ENCODE measurements around the gene GARIN1A. TPM values are rescaled to one million over a fixed set of nuclear protein-coding genes. Genes with fewer than 3 reads are reported as not detected.

GARIN1A gene
- total RNA-seq, 2 donors from 2014 or later: 2.6 to 2.7 TPM

GRCh38 chr7:128708235-128708634 lies 36.1 kb downstream of the GARIN1A start:
- no peak overlapping the region for H3K4me3 Mint-ChIP-seq
- H3K27me3 Mint-ChIP-seq (ENCODE audit: low read depth): peaks cover 19% of the 10 kb centered on the region
- peaks cover 5% of the 10 kb centered on the region for H3K4me1 Mint-ChIP-seq (ENCODE audit: low read depth)
- no peaks in the 10 kb centered on the region for H3K9me3 Mint-ChIP-seq
- DNase-seq: no peak
- no peak for ATAC-seq (replicated peaks in 1 of 2)
- no peak overlapping the region for H3K27ac Mint-ChIP-seq
- H3K36me3 Mint-ChIP-seq (ENCODE audit: insufficient read depth in 2 of 2): no peaks in the 10 kb centered on the region

DNA sequence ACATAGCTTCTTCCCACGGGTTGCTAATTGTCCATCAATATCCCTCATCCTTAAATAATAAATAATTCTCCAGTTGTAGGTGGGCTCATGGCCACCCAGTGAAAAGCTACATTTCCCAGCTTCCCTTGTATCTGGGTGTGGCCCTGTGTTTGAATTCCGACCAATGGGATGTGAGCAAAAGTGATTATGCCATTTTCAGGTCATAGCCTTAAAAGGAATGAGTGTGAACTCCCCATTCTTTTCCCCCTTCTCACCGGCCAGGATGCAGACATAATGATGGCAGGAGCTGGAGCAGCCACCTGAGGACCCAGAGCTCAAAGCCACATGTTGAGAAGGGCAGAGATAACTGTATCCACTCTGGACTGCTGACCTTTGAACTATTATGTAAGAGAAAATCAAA lies 36.7 kb downstream of the GARIN1A start:
- Mint-ChIP-seq H3K9me3 (no peaks in the 10 kb centered on the region), H3K4me3 (no peak overlapping the region), H3K27ac (no peak overlapping the region), H3K36me3 (ENCODE audit: insufficient read depth in 2 of 2) (no peaks in the 10 kb centered on the region), H3K4me1 (ENCODE audit: low read depth) (peaks cover 5% of the 10 kb centered on the region), H3K27me3 (ENCODE audit: low read depth) (peaks cover 25% of the 10 kb centered on the region)
- DNase-seq (no peak), ATAC-seq (replicated peaks in 1 of 2) (no peak)

DNA sequence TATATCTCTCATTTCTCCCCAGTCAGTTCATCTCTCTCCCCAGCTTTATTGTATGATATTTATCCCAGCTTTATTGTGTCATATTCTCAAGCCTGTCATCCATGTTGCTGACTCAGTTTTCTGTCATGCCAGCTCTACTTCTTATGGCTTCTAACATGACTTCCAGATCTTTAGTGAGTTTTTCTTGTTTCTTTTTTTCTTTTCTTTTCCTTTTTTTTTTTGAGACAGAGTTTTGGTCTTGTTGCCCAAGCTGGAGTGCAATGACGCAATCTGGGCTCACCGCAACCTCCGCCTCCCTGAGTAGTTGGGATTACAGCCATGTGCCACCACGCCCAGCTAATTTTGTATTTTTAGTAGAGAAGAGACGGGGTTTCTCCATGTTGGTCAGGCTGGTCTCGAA lies 38.4 kb downstream of the GARIN1A start:
- H3K27me3 Mint-ChIP-seq (ENCODE audit: low read depth): peaks cover 36% of the 10 kb centered on the region
- DNase-seq: no peak

DNA sequence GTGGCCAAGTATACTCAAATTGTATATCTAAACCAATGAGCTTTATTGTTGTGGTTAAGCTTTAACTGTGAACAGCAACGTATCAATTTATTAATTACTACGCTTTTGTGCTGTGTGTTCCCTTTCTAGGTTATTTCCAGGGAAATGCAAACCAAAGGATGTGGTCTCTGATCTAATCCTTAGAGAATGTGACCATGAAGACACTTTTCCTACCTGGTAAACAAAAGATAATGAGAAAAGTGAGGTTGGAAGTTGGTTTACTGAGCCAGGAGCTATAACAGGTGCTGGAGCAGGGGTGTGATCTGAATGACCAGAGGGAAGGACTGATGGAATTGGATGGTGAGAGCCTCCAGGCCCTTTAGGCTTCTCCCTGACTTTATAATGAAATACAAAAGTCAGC lies 41.7 kb downstream of the GARIN1A start:
- H3K36me3 Mint-ChIP-seq (ENCODE audit: insufficient read depth in 2 of 2): no peaks in the 10 kb centered on the region
- H3K9me3 Mint-ChIP-seq: no peaks in the 10 kb centered on the region
- H3K27me3 Mint-ChIP-seq (ENCODE audit: low read depth): peaks cover 48% of the 10 kb centered on the region
- no peaks in the 10 kb centered on the region for H3K4me1 Mint-ChIP-seq (ENCODE audit: low read depth)
- DNase-seq (no peak), ATAC-seq (replicated peaks in 1 of 2) (no peak)
- H3K27ac Mint-ChIP-seq: no peak overlapping the region
- H3K4me3 Mint-ChIP-seq: no peak overlapping the region

More for the DNA sequence above, 38.4 kb downstream of the GARIN1A start:
- Mint-ChIP-seq H3K27ac (no peak overlapping the region), H3K4me1 (ENCODE audit: low read depth) (peaks cover 5% of the 10 kb centered on the region), H3K4me3 (no peak overlapping the region), H3K36me3 (ENCODE audit: insufficient read depth in 2 of 2) (no peaks in the 10 kb centered on the region), H3K9me3 (no peaks in the 10 kb centered on the region)
- no peak for ATAC-seq (replicated peaks in 1 of 2)

GRCh38 chr7:128714701-128715495 lies 42.8 kb downstream of the GARIN1A start:
- DNase-seq: no peak
- H3K9me3 Mint-ChIP-seq: no peaks in the 10 kb centered on the region
- H3K4me1 Mint-ChIP-seq (ENCODE audit: low read depth): peaks cover 5% of the 10 kb centered on the region
- H3K27ac Mint-ChIP-seq: no peak overlapping the region
- H3K36me3 Mint-ChIP-seq (ENCODE audit: insufficient read depth in 2 of 2): no peaks in the 10 kb centered on the region
- peaks cover 41% of the 10 kb centered on the region for H3K27me3 Mint-ChIP-seq (ENCODE audit: low read depth)
- no peak overlapping the region for H3K4me3 Mint-ChIP-seq
- no peak for ATAC-seq (replicated peaks in 1 of 2)

DNA sequence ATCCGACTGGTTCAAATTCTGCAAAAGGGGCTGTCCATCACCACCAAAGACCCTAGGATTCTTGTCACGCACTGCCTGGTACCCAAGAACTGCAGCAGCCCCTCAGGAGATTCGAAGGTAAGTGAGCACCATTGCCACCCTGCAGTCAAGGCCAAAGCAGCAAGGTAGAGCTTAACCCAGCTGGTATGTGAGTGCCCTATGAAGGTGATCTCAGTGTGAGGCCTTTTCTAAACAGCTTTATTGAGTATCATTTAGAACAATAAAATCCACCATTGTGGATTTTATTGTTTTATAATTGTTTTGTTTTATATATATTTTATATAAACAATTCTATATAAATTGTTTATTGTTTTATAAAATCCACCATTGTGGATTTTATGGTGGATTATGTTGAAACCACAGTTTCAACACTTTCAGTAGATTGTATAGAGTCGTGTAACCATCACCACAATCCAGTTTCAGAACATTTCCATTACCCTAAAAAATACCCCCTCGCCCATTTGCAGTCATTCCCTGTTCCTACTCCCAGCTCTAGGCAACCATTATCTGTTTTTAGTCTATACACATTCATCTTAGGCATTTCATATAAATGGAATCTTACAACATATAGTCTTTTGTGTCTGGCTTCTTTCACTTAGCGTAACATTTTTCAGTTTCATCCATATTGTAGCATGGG lies 47.0 kb downstream of the GARIN1A start:
- Mint-ChIP-seq H3K4me1 (ENCODE audit: low read depth) (peaks cover 5% of the 10 kb centered on the region), H3K4me3 (no peak overlapping the region), H3K27me3 (ENCODE audit: low read depth) (peaks cover 23% of the 10 kb centered on the region), H3K27ac (no peak overlapping the region), H3K9me3 (no peaks in the 10 kb centered on the region), H3K36me3 (ENCODE audit: insufficient read depth in 2 of 2) (no peaks in the 10 kb centered on the region)
- ATAC-seq (replicated peaks in 1 of 2) (peak in 1 of 2 donors; percentile 22), DNase-seq (no peak)

DNA sequence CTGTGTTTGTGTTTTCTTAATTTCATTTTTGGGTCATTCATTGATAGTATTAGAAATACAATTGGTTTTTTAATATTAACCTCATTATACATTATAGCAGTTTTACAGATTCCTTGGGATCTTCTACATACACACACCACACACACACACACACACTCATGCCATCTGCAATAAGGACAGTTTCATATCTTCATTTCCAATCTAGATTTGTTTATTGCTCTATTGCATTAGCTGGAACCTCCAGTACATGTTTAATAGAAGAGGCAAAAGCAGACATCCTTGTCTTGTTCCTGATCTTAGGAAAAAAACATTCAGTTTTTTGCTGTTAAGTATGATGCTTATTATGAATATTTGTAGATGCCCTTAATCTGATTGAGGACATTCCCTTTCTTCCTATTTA lies 49.3 kb downstream of the GARIN1A start:
- H3K4me1 Mint-ChIP-seq (ENCODE audit: low read depth): peaks cover 5% of the 10 kb centered on the region
- DNase-seq (no peak), ATAC-seq (replicated peaks in 1 of 2) (no peak)
- no peak overlapping the region for H3K27ac Mint-ChIP-seq
- peaks cover 25% of the 10 kb centered on the region for H3K27me3 Mint-ChIP-seq (ENCODE audit: low read depth)
- H3K9me3 Mint-ChIP-seq: no peaks in the 10 kb centered on the region
- H3K36me3 Mint-ChIP-seq (ENCODE audit: insufficient read depth in 2 of 2): no peaks in the 10 kb centered on the region
- H3K4me3 Mint-ChIP-seq: no peak overlapping the region

Other genes starting within 250 kb of the GARIN1A start
- 10 to 100 TPM; 42.7 to 59.9 TPM for gene HILPDA, start 216.4 kb upstream of the GARIN1A start, total RNA-seq
- 10 to 100 TPM; 33.9 to 35.9 TPM for gene METTL2B, start 195.5 kb upstream of the GARIN1A start, total RNA-seq
- gene CALU, start 67.1 kb downstream of the GARIN1A start, total RNA-seq: 10 to 100 TPM; 32.2 to 32.4 TPM
- not detected for gene OPN1SW, start 103.5 kb downstream of the GARIN1A start, total RNA-seq
- gene CCDC136, start 119.7 kb downstream of the GARIN1A start, total RNA-seq: 1 to 10 TPM; 4.6 to 7.4 TPM
- under 1 TPM; 0.02 to 0.07 TPM for gene FLNC, start 158.1 kb downstream of the GARIN1A start, total RNA-seq
- 10 to 100 TPM; 68.3 to 73.3 TPM for gene ATP6V1F, start 190.6 kb downstream of the GARIN1A start, total RNA-seq
- gene KCP, start 238.4 kb downstream of the GARIN1A start, total RNA-seq: under 1 TPM in 1 of 2 donors, not detected in 1; 0.21 TPM